WI38 (cell line): ENCODE results near the gene ASIC1.
A peak's percentile ranks its signal among the peaks of the same experiment; 100 is the strongest.

Experiments used
- H3K4me3 ChIP-seq: 2 replicates; pipeline ENCODE4 v1.5.1; 2011; ENCODE audit warnings: low read depth, mild to moderate bottlenecking, control low read depth, low read length
- CTCF ChIP-seq: IDR thresholded peaks from 2 replicates; pipeline ENCODE4 v1.5.1; 2012; ENCODE audit warnings: low read depth, mild to moderate bottlenecking, control low read depth, low read length

ASIC1 gene

GRCh38 chr12:50099302-50100008 is 42.1 kb downstream of the ASIC1 start:
- TF ChIP-seq CTCF, result no peak
- no peak overlapping the region for H3K4me3 ChIP-seq

- TF ChIP-seq CTCF, result no peak
- no peak overlapping the region for H3K4me3 ChIP-seq
Measured at GRCh38 chr12:50100561-50100960, 43.2 kb downstream of the ASIC1 start.

- no peak overlapping the region for H3K4me3 ChIP-seq
- peak; percentile 45 for TF ChIP-seq CTCF
Measured at GRCh38 chr12:50101663-50102062, 44.3 kb downstream of the ASIC1 start.

GRCh38 chr12:50102131-50102531 is 44.7 kb downstream of the ASIC1 start:
- no peak overlapping the region for H3K4me3 ChIP-seq
- TF ChIP-seq CTCF, result no peak

- no peak overlapping the region for H3K4me3 ChIP-seq
- TF ChIP-seq CTCF, result no peak
Measured at GRCh38 chr12:50102646-50103309, 45.4 kb downstream of the ASIC1 start.

- no peak for TF ChIP-seq CTCF
- no peak overlapping the region for H3K4me3 ChIP-seq
Measured at GRCh38 chr12:50103351-50103750, 46.0 kb downstream of the ASIC1 start.

- H3K4me3 ChIP-seq, result no peak within 1 kb of the TSS
- no peak for TF ChIP-seq CTCF
Measured at GRCh38 chr12:50103767-50104321, 46.4 kb downstream of the ASIC1 start, which contains the start of gene GPD1. Gene GPD1 (plus strand): TSS chr12:50104008. CDS start chr12:50104051, 43 bp downstream.
